HG03558 (cell line): Measurements from ENCODE around the gene BRIP1.
"Not testable (repeated sequence)": the region's sequence is repeated elsewhere in the genome, so short reads cannot be mapped to it uniquely, and the experiment has no call there.

Experiments
- ATAC-seq: cut with Tn5 transposase; IDR thresholded peaks from one replicate; pipeline ENCODE4 v1.9.1; 2021; ENCODE audit warnings: moderate number of reproducible peaks; ENCODE audit not compliant: unreplicated experiment; ENCODE audit errors: extremely low read depth

BRIP1 gene

DNA sequence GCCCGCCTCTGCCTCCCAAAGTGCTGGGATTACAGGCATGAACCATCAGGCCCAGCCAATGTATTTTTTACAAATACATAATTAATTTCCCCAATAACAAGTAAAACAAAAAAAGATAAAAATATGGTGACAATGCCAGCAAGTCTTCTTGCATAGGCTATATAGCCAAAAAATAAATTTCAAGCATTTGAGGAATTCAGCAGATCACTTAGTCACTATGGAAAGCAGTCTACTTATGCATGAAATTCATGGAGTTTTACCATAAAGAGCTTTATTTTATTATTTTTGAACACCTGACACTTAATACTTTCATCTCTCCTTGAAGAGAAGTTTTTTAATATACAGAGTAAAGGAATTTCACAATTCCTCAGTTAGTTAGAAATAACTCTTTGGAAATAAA is 56.4 kb downstream of the BRIP1 start:
- ATAC-seq = no peak

DNA sequence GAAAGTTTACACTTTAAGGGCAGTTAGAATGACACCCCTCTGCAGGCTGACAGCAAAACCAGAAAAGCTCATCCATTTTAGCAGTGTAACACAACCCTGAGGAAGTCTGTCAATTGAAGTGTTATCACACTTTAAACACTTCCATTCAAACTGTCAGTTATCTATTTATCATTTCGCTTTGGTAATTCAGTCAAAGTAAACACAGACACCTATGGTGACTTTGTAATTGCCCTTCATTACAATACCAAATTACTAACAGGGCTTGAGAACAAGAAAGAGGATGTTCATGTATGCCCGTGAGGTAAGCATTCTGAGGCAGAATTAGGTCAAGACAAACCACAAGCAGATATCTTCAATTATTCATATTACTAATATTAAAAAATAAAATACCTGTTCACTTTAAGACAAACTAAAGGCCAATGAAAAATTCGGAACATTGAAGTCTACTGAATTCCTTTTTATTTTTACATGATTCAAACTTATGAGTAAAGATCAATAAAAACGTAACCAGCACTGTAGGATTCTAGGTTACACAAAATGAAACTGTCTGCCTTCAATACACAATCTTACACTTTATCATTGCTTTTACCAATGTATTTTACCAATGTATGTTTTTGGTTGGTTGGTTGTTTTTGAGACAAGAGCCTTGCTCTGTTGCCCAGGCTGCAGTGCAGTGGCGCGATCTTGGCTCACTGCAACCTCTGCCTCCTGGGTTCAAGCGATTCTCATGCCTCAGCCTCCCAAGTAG is 57.1 kb downstream of the BRIP1 start:
- ATAC-seq = no peak

DNA sequence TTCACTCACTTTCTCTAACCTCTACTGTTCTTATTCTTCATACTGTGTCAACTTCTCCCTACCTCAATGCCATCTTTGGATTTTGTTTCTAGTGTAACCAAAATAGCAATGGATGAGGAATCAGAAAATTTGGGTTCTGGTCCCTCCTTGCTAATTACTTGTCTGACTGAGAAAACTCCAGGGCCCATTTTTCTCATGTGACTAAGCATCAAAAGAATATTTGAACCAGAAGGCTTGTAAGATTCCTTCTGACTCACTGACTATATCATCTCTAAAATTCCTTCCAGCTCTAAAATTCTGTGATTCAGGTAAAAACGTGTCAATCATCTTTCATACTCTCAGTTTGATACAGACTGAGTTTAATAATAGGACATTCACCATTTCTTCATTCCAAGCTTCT is 57.9 kb downstream of the BRIP1 start:
- no peak for ATAC-seq

DNA sequence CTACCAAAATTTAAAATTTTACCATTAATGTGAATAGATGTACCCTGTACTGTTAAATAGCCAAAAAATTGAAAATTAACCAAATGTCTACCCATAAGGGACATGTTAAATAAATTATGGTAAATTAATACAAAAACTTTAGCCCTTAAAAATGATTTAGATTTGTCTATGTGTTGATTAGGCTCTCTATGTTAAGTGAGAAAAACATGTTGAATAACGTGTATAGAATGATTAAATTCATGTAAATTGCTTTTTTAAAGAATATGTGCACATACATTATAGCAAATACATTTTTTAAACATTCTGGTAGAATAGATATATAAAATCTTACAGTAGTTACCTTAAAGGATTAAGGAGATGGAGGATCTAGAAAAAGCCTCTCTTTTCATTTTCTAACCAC is 59.5 kb downstream of the BRIP1 start:
- ATAC-seq = no peak

DNA sequence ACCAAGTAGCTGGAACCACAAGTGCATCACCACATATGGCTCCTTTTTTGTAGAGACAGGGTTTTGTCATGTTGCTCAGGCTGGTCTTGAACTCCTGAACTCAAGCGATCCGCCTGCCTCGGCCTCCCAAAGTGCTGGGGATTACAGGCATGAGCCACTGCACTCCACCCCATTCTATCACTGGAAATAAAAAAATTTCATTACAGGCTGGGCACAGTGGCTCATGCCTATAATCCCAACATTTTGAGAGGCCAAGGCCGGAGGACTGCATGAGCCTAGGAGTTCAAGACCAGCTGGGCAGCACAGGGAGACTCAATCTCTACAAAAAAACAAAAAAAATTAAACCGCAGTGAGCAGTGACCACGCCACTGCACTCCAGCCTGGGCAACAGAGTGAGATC is 60.1 kb downstream of the BRIP1 start:
- ATAC-seq = no peak

DNA sequence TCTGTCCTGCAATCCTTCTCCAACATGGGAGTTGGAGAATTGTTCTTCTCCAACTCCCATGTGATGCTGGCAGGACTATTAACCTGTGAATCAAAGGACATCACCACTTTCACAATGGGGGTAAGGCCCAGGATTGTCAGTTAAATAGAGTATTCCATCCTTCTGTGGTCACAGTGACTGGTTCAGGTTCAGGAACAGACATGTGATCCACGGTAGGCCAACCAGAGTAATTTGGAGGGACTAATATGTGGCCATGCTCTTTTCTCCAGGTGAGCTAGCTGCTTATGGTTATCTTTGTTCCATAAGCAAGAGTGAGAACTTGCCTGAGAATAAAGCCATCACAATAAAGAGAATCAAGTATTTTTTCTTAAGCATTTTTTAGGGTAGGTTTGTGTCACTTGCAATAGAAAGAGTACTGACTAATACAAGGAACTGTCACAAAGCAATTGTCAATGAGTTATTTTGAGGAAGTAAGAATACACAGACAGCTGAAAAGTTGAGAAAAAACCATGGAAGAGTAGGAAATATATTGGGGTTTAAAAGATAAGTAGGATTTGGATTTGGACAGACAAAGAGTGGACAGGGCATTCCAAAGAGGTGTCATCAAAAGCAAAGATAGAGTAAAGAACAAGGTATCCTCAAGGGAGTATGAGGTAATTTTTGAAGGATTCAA is 63.4 kb downstream of the BRIP1 start:
- no peak for ATAC-seq

DNA sequence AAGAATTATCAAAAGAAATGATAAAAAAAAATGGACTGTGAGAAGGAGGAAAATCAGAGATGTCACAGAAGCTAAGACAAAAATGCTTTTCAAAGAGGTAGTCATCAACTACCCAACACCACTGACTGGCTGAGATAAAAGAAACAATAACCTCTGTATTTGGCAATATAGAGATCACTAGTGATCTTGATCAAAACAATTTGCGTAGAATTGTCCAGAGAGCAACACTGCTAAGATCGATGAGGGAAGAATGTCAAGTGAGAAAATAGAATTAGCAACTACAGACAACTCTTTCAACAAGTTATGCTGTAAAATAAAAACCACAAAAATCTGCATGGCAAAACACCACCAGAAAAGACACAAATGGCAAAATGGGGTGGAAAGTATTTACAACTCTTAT is 66.0 kb downstream of the BRIP1 start:
- ATAC-seq = no peak

DNA sequence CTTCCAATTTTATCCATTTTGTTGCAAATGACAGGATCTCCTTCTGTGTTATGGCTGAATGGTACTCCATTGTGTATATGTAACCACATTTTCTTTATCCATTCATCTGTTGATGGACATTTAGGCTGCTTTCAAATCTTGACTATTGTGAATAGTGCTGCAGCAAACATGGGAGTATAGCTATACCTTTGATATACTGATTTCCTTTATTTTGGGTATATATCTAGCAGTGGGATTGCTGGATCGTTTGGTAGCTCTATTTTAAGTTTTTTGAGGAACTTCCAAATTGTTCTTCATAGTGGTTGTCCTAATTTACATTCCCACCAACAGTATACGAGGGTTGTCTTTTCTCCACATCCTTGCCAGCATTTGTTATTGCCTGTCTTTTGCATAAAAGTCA is 67.8 kb downstream of the BRIP1 start:
- ATAC-seq = no peak

DNA sequence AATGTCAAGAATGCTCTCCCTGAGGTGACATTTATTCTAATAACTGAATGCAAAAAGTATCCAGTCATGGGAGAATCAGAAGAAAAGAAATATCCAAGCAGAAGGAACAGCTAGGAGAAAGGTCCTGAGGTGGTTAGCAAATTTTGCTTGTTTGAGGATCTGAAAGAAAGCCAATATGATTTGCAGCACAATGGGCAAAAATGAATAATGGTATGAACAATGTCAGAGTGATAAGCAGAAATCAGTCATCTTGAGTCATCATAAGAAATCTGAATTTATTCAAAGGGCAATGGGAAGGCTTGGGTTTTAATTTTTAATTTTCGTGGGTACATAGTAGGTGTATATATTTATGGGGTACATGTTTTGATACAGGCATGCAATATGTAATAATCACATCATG is 68.5 kb downstream of the BRIP1 start:
- no peak for ATAC-seq

DNA sequence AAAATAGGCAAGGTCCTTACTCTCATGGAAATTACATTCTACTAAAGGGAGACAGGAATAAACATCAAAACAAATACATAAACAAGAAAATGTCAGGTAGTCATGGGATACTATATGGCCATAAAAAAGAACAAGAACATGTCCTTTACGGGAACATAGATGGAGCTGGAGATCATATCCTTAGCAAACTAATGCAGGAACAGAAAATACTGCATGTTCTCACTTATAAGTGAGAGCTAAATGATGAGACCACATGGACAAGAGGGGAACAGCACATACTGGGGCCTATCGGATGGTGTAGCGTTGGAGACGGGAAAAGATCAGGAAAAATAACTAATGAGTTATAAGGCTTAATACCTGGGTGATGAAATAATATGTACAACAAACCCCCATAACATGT is 69.1 kb downstream of the BRIP1 start:
- ATAC-seq = no peak

DNA sequence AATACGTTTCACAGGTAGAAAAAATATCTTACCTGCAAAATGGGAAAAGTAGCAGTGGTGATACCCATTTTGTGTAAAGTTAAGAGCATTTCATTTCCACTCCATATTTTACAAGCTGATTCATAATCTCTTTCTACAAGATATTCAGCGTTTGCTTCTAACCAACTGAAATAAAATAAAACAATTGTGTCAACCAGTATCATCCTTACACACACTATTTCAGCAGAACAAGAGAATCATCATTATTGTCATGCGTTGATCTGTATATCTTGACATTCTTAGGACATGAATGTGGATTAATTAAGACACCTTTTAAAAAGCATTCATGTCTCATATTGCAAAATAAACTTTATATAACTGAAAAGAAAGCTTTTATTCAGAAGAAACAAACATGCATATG is 69.8 kb downstream of the BRIP1 start:
- no peak for ATAC-seq

DNA sequence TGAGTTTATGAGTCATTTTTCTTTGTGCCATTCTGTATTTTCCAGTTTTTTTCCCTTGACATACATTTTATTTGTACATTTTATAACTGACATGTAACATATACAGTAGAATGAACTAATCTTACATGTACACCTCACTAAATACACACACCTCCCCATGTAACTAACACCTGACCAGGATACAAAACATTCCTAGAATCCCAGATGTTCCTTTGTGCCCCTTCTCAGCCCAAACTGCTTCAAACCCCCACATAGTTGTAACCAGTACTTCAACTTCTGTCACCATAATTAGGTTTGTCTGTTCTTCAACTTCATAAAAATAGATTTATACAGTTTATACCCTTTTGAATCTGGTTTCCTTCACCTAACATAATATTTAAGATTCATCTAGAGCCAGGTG is 73.5 kb downstream of the BRIP1 start:
- no peak for ATAC-seq

DNA sequence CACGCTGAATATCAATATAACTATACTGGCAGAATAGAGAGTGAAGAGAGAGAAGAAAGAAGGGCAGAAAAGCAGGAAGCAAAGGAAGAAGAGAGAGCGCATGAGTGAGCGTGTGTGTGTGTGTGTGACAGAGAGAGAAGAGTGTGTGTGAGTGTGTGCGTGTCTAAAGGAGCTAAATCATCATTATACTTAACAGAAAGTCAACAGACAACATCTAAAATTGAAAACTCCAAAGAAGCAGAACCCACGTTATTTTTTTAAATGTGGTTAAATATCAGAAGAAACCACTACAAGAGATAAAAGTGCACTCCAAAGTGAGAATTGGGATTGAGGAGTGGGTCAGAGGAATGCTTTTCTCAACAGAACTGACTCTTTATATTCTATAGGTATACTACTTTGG is 77.2 kb downstream of the BRIP1 start:
- no peak for ATAC-seq

DNA sequence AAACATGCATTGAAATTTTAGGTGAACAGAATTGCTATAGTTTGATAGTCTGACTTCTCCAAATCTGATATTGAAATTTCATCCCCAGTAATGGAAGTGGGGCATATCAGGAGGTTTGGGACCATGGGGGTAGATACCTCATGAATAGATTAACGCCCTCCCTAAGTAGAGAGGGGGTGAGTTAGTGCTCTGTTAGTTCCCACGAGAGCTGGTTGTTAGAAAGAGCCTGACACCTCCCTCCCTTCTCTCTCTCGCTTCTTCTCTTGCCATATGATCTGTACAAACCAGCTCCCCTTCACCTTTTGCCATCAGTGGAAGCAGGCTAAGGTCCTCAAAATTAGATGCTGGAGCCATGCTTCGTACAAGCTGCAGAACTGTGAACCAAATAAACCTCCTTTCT is 78.8 kb downstream of the BRIP1 start:
- ATAC-seq = no peak

DNA sequence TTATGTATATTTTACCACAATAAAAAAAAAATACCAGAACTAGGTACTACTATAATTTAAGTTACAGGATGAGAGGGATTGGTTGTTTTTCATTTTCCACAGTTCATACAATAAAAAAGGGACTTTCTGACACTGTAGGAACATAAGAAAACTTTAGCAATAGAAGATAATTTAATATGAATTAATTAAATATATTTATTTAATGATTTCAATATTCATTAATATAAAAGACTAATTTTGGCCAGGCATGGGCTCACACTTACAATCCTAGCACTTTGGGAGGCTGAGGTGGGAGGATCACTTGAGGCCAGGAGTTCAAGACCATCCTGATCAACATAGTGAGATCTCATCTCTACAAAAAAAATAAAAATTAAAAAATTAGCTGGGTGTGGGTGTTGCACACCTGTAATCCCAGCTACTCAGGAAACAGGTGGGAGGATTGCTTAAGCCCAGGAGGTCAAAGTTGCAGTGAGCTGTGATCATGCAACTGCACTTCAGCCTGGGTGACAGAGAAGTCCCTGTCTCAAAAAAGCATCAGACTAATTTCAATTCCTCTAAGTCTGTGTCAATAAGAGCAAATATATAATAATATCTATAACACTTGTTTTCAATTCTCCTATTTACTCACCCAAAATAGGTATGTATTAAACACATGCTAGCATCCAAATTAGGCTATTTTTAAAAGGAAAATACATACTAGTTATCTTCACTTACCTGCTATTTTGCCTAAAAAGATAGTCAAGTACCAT is 79.6 kb downstream of the BRIP1 start:
- ATAC-seq = no peak

DNA sequence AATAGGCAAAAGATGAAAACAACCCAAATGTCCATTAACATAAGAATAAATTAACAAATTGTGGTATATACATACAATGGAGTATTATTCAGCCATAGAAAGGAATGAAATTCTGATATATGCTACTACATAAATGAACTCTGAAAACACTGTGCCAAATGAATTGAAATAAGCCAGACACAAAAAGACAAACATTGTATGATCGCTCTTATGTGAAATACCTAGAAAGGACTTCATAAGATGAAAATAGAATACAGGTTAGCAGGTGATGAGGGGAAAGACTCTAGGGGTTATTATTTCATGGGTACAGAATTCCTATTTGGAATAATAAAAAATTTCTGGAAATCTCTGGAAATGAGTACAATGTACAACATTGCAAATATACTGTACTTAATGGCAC is 80.2 kb downstream of the BRIP1 start:
- no peak for ATAC-seq

DNA sequence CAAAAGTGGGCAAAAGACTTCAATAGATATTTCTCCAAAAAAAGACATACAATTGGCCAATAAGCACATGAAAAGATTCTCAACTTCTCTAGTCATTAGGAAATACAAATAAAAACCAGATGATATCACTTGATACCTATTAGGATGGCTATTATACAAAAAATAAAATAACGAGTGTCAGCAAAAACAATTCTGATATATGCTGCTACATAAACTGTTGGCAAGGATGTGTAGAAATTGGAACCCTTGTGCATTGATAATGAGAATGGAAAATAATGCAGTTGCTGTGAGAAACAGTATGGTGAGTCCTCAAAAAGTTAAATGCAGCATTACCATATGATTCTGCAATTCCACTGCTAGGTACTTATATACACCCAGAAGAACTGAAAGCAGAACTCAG is 80.6 kb downstream of the BRIP1 start:
- ATAC-seq = no peak

DNA sequence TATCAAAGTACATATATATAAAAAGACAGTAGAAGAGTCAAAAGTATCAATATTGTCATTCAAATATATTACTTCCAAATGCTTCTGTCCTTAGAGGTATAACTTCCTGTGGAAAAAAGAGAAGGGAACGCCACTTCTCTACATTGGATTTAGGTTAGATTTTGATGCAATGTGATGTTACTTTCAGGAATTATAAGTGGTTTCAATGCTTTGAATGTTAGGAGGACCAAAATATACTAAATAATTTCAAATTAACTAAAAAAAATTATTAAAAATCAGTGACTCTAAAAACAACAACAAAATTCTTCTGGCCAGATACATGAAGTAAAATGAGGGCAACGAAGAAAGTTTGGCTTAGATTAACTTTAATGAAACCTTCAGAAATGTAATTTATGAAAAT is 88.0 kb downstream of the BRIP1 start:
- ATAC-seq = no peak

DNA sequence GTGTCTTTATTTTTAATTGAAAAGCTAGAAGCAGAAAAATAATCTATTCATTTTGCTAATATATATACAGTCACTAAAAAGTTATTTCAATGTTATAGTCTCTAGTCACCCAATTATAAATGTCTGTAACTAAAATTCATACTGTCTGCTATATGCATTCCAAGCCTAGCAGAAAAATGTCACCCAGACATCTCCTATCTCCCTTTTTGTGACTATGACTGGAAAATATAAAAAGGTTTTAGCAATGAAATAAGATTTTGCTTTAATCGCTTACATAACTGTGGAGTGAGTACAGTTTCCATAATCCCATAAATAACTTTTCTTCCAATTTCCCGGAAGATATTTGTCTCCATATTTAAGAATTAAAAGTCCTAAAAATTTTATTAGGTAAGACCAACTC is 88.6 kb downstream of the BRIP1 start:
- ATAC-seq = no peak

DNA sequence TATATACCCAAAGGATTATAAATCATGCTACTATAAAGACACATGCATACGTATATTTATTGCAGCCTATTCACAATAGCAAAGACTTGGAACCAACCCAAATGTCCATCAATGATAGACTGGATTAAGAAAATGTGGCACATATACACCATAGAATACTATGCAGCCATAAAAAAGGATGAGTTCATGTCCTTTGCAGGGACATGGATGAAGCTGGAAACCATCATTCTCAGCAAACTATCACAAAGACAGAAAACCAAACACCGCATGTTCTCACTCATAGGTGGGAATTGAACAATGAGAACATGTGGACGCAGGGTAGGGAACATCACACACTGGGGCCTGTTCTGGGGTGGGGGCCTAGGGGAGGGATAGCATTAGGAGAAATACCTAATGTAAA is 89.2 kb downstream of the BRIP1 start:
- ATAC-seq = not testable (repeated sequence)

DNA sequence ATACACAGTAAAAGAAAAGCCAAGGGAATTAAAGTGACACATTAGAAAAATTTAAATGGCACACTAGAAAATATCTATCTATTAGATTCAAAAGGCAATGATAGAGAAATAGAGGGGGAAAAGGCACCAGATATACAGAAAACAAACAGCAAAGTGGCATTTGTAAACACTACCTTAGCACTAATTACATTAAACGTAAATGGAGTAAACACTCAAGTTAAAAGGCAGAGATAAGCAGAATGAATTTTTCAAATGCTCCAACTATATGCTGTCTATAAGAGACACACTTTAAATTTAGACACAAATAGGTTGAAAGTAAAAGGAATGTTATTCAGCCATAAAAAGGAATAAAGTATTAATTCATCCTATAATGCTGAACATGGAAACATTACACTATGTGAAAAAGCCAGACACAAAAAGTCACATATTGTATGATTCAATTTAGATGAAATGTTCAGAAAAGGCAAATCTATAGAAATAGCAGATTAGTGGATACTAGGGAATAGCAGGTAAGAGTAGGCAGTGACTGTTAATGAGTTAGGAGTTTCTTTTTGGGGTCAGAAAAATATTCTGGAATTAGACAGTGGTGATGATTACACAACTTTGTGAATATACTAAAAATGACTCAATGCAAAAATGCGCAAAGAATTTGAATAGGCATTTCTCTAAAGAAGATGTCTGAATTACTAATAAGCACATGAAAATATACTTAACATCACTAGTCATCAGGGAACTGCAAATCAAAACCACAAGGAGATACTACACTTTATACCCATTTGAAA is 92.4 kb downstream of the BRIP1 start:
- ATAC-seq = no peak
